ENCODE data around the gene MASP1.

DNA sequence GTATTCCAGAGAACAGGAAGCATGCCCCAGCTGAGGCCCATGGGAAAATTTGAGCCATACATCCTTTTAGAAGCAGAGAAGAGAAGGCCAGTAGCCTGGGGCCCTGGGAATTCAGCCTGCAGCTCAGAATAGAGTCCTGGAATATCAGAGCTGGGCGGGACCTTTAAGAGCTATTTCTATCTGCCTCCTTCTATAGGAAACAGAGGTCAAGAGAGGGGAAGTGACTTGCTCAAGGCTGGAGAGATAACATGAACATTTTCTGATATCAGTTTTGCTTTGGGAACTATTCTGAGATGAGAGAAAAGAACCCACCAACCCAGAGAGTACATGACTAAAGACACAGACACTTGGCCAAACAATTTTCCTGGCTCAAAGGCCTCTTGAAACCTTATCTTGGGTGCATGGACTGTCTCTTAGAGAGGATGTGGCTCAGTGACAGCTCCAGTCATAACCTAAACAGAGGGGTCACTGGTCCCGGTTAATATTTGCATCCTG, 26.0 kb downstream of the MASP1 start:
- TF ChIP-seq GATA1 (IDR thresholded peaks at IDR 0.05; ENCODE audit: low read depth, low read length): no peak
- no peak for TF ChIP-seq POLR2A (IDR thresholded peaks at IDR 0.05; ENCODE audit: low read length)

Data from erythroblast (primary cell).